ENCODE measurements around the gene RNF10.

Gene RNF10

GRCh38 chr12:120596901-120597300 is 62.7 kb downstream of the RNF10 start:
- Histone ChIP-seq H3K9me2 (replicated peaks; ENCODE audit: low read depth, low read length) (no peaks in the 10 kb centered on the region), H3K4me3 (ENCODE audit: low read length, poor library complexity, severe bottlenecking) (no peak overlapping the region), H2AFZ (ENCODE audit: low read length) (no peak overlapping the region), H3K79me2 (ENCODE audit: insufficient read depth, low read length) (no peaks in the 10 kb centered on the region), H3K4me1 (ENCODE audit: insufficient read depth, low read length, poor library complexity, severe bottlenecking) (no peaks in the 10 kb centered on the region), H4K20me1 (ENCODE audit: insufficient read depth, low read length, poor library complexity, severe bottlenecking) (no peaks in the 10 kb centered on the region), H3K27me3 (ENCODE audit: insufficient read depth, low read length, poor library complexity, severe bottlenecking) (no peaks in the 10 kb centered on the region), H3F3A (ENCODE audit: low read depth) (no peaks in the 10 kb centered on the region), H3K4me2 (ENCODE audit: low read depth, low read length, poor library complexity, severe bottlenecking) (no peak overlapping the region), H3K9ac (ENCODE audit: low read depth, low read length, poor library complexity, severe bottlenecking) (no peak overlapping the region), H3K36me3 (ENCODE audit: insufficient read depth, low read length) (no peaks in the 10 kb centered on the region), H3K9me3 (ENCODE audit: insufficient read depth, low read depth, low read length) (no peaks in the 10 kb centered on the region)
- no peak for TF ChIP-seq CTCF (conservative IDR thresholded peaks at IDR 0.05; ENCODE audit: low read length)
- TF ChIP-seq EZH2phosphoT487 (IDR thresholded peaks at IDR 0.05; ENCODE audit: borderline replicate concordance): no peak

GRCh38 chr12:120597861-120598260 is 63.7 kb downstream of the RNF10 start:
- Histone ChIP-seq H3K9me3 (ENCODE audit: insufficient read depth, low read depth, low read length) (no peaks in the 10 kb centered on the region), H3K4me3 (ENCODE audit: low read length, poor library complexity, severe bottlenecking) (no peak overlapping the region), H3K9ac (ENCODE audit: low read depth, low read length, poor library complexity, severe bottlenecking) (no peak overlapping the region), H3F3A (ENCODE audit: low read depth) (no peaks in the 10 kb centered on the region), H3K36me3 (ENCODE audit: insufficient read depth, low read length) (no peaks in the 10 kb centered on the region), H3K4me1 (ENCODE audit: insufficient read depth, low read length, poor library complexity, severe bottlenecking) (no peaks in the 10 kb centered on the region), H2AFZ (ENCODE audit: low read length) (no peak overlapping the region), H4K20me1 (ENCODE audit: insufficient read depth, low read length, poor library complexity, severe bottlenecking) (no peaks in the 10 kb centered on the region), H3K27me3 (ENCODE audit: insufficient read depth, low read length, poor library complexity, severe bottlenecking) (no peaks in the 10 kb centered on the region), H3K9me2 (replicated peaks; ENCODE audit: low read depth, low read length) (no peaks in the 10 kb centered on the region), H3K4me2 (ENCODE audit: low read depth, low read length, poor library complexity, severe bottlenecking) (no peak overlapping the region), H3K79me2 (ENCODE audit: insufficient read depth, low read length) (no peaks in the 10 kb centered on the region)
- TF ChIP-seq CTCF (conservative IDR thresholded peaks at IDR 0.05; ENCODE audit: low read length) (no peak), EZH2phosphoT487 (IDR thresholded peaks at IDR 0.05; ENCODE audit: borderline replicate concordance) (no peak)

- H3K4me2 ChIP-seq (ENCODE audit: low read depth, low read length, poor library complexity, severe bottlenecking): no peak overlapping the region
- H2AFZ ChIP-seq (ENCODE audit: low read length): no peak overlapping the region
- H3K9ac ChIP-seq (ENCODE audit: low read depth, low read length, poor library complexity, severe bottlenecking): no peak overlapping the region
- no peaks in the 10 kb centered on the region for H3K4me1 ChIP-seq (ENCODE audit: insufficient read depth, low read length, poor library complexity, severe bottlenecking)
- H3K4me3 ChIP-seq (ENCODE audit: low read length, poor library complexity, severe bottlenecking): no peak overlapping the region
- H3K79me2 ChIP-seq (ENCODE audit: insufficient read depth, low read length): no peaks in the 10 kb centered on the region
- no peaks in the 10 kb centered on the region for H3K27me3 ChIP-seq (ENCODE audit: insufficient read depth, low read length, poor library complexity, severe bottlenecking)
- TF ChIP-seq CTCF (conservative IDR thresholded peaks at IDR 0.05; ENCODE audit: low read length): no peak
- TF ChIP-seq EZH2phosphoT487 (IDR thresholded peaks at IDR 0.05; ENCODE audit: borderline replicate concordance): no peak
- no peaks in the 10 kb centered on the region for H3K9me3 ChIP-seq (ENCODE audit: insufficient read depth, low read depth, low read length)
- no peaks in the 10 kb centered on the region for H3K36me3 ChIP-seq (ENCODE audit: insufficient read depth, low read length)
- H3F3A ChIP-seq (ENCODE audit: low read depth): no peaks in the 10 kb centered on the region
- H3K9me2 ChIP-seq (replicated peaks; ENCODE audit: low read depth, low read length): no peaks in the 10 kb centered on the region
- H4K20me1 ChIP-seq (ENCODE audit: insufficient read depth, low read length, poor library complexity, severe bottlenecking): no peaks in the 10 kb centered on the region
Measured at GRCh38 chr12:120598674-120599463, 64.7 kb downstream of the RNF10 start.

Measured in Loucy (cell line).